Activated naive CD8-positive, alpha-beta T cell (primary cell): ENCODE data around the gene GADD45A.
"Not testable (repeated sequence)": the region's sequence is repeated elsewhere in the genome, so short reads cannot be mapped to it uniquely, and the experiment has no call there.

Experiments
- H3K27ac Mint-ChIP-seq: one replicate; pipeline ENCODE4 v1.8.0; 2021; ENCODE audit warnings: mixed read lengths
- H3K27me3 Mint-ChIP-seq: one replicate; pipeline ENCODE4 v1.8.0; 2021; ENCODE audit warnings: mixed read lengths
- H3K36me3 Mint-ChIP-seq: one replicate; pipeline ENCODE4 v1.8.0; 2021; ENCODE audit warnings: mixed read lengths
- H3K4me1 Mint-ChIP-seq: one replicate; pipeline ENCODE4 v1.8.0; 2021; ENCODE audit warnings: low read depth, mixed read lengths
- H3K4me3 Mint-ChIP-seq: one replicate; pipeline ENCODE4 v1.8.0; 2021; ENCODE audit warnings: mild to moderate bottlenecking, mixed read lengths
- H3K9me3 Mint-ChIP-seq: one replicate; pipeline ENCODE4 v1.8.0; 2021; ENCODE audit warnings: low read depth, mixed read lengths

Gene GADD45A

DNA sequence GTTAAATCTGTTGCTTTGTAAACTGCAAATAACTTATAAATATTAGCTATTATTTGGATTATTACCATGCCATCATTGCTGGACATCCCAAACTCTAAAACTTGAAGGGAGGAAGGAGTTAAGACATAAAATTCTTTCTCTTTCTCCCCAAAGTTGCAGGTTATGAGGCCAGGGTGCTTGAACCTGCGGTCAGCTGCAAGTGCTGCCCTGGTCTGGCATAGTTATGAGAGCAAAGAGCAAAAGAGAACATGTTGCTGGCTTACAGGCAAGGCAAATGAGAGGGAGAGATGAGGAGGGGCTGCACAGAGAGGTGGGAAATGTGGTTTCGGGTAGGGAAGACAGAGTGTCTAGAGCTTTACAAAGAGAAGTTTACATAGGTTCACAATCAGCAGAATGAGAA is 30.8 kb downstream of the GADD45A start:
- H3K4me1 Mint-ChIP-seq, result no peaks in the 10 kb centered on the region
- no peaks in the 10 kb centered on the region for H3K9me3 Mint-ChIP-seq
- no peak overlapping the region for H3K27ac Mint-ChIP-seq
- H3K36me3 Mint-ChIP-seq, result no peaks in the 10 kb centered on the region
- no peaks in the 10 kb centered on the region for H3K27me3 Mint-ChIP-seq
- no peak overlapping the region for H3K4me3 Mint-ChIP-seq

DNA sequence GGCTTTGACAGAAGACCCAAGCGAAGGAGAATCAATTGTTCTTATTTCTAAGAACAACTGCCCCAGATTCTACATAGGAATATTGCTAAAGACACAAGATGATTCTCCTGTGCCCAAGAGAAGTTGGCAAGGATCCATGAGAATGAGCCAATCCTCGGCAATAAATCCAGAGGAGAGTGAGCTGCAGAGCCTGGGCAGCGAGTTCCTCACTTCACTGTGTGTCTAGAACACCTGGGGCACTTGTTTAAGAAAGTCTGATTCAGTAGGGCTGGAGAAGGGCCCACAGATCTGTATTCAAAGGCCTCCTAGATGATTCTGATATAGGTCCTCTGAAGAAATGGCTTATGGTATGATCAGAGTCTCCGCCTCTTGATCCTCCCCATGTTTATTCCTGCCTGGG is 31.8 kb downstream of the GADD45A start:
- no peaks in the 10 kb centered on the region for H3K4me1 Mint-ChIP-seq

DNA sequence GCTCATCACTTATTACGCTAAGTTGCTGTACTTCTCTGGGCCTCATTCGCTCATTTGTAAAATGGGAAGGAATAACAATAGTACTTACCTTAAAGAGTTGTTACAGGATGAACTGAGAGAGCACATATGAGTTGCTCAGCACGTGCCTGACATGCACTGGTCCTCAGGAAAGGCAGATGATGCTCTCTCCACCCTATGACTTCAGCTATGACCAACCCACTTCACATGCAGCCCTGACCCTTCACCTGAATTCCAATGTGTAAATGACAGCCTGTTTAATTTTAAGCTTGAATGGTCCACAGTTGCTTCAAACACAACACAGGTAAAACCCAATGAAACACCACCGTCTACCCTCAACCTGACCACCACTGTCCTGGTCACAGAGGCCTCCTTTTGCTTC is 32.9 kb downstream of the GADD45A start:
- H3K4me1 Mint-ChIP-seq, result no peaks in the 10 kb centered on the region
- H3K4me3 Mint-ChIP-seq, result no peak overlapping the region
- H3K27me3 Mint-ChIP-seq, result no peaks in the 10 kb centered on the region
- no peaks in the 10 kb centered on the region for H3K9me3 Mint-ChIP-seq
- H3K36me3 Mint-ChIP-seq, result no peaks in the 10 kb centered on the region
- no peak overlapping the region for H3K27ac Mint-ChIP-seq

More for the DNA sequence above, 31.8 kb downstream of the GADD45A start:
- Mint-ChIP-seq H3K36me3 (no peaks in the 10 kb centered on the region), H3K27me3 (no peaks in the 10 kb centered on the region), H3K9me3 (no peaks in the 10 kb centered on the region), H3K4me3 (no peak overlapping the region), H3K27ac (no peak overlapping the region)

DNA sequence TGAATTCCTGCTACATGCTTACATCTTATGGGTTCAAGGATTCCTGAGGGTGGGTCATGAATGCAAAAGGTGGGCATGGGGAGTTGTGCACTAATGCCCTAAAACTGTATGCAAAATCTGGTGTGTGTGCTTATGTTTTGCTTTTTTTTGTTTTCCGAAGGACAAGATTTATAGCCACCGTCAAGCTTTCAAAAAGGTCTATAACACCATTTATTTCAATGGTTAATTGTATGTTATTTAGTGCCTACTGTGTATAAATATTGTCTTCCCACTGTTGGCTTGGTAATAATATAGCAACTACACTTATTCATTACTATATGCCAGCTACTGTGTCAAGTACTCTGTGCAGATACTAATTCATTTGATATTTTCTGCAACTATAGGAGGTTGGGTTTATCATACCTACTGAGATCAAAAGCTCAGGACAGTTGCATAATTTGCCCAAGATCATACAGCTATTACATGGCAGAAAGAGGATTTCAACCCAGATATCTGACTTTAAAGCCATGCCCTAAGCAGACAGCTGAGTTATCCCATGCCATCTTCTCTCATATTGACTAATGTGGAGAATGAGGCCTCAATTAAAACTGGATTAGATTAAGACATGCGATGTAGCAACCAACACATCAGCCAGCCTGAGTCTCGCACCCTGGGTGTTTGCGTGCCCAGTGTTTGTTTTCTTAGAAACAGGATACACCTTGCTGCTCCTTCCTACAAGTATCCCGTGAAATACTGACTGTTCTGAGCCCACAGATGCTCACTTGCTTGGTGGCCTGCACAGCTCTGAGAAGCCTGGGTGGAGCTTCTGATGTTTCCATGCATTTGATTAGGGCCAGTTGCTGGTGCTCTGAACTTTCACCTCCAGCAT is 34.6 kb downstream of the GADD45A start:
- H3K4me1 Mint-ChIP-seq, result no peaks in the 10 kb centered on the region
- no peaks in the 10 kb centered on the region for H3K27me3 Mint-ChIP-seq
- no peak overlapping the region for H3K4me3 Mint-ChIP-seq
- no peak overlapping the region for H3K27ac Mint-ChIP-seq
- no peaks in the 10 kb centered on the region for H3K36me3 Mint-ChIP-seq
- H3K9me3 Mint-ChIP-seq, result no peaks in the 10 kb centered on the region

DNA sequence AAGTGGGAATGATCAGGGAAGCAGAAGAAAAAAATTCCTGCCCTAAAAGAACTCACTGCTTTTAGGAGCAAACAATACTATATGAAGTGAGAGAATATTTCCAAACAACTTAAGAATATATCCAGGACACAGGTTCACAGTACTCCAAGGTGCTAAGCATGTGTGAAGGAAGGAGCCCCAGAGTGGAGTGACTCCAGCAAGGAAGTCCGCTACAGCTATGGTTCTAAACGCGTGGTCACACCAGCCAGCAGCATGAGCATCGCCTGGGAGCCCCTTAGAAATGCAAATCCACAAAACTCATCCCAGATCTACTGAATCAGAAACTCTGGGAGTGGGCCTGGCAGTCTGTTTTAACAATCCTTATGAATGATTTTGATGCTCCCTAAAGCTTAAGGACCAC is 36.1 kb downstream of the GADD45A start:
- no peak overlapping the region for H3K4me3 Mint-ChIP-seq
- no peaks in the 10 kb centered on the region for H3K36me3 Mint-ChIP-seq
- H3K27ac Mint-ChIP-seq, result no peak overlapping the region
- no peaks in the 10 kb centered on the region for H3K27me3 Mint-ChIP-seq
- peaks cover 6% of the 10 kb centered on the region for H3K4me1 Mint-ChIP-seq
- H3K9me3 Mint-ChIP-seq, result no peaks in the 10 kb centered on the region

GRCh38 chr1:67721650-67722291 is 36.8 kb downstream of the GADD45A start:
- Mint-ChIP-seq H3K4me1 (peaks cover 8% of the 10 kb centered on the region), H3K27me3 (no peaks in the 10 kb centered on the region), H3K4me3 (no peak overlapping the region), H3K36me3 (no peaks in the 10 kb centered on the region), H3K9me3 (no peaks in the 10 kb centered on the region), H3K27ac (no peak overlapping the region)

DNA sequence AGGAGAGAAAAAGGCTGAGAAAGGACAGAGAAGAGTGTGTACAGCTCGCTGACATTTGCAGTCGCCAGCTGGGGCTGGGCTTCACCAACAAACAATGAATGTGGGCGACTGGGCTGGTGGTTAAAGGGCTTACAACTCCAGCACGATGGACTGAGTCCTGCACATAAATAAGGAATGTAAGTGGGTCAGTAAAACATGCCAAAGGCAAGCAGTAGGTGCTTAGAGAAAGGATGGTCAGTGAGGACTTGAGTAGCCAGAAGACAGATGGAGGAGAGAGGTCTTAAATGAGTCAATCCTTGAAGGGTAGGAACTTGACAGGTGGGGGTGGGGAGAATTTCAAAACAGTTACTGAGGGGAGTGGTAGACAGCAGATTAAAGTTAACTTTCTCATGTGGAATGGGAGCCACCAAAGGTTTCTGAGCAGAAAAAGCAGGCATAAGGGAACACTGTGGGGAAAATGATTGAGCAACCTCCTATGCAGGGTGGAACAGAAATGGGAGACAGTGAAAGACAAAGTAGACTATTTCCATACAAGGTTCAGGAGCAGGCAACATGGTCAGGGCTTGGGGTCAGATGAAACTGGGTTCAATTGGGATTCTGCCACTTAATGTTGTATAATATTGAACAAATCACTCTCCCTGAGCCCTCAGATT is 37.4 kb downstream of the GADD45A start:
- H3K36me3 Mint-ChIP-seq, result no peaks in the 10 kb centered on the region
- no peak overlapping the region for H3K4me3 Mint-ChIP-seq
- no peaks in the 10 kb centered on the region for H3K9me3 Mint-ChIP-seq
- peaks cover 8% of the 10 kb centered on the region for H3K4me1 Mint-ChIP-seq
- no peak overlapping the region for H3K27ac Mint-ChIP-seq
- no peaks in the 10 kb centered on the region for H3K27me3 Mint-ChIP-seq

- Mint-ChIP-seq H3K4me3 (no peak overlapping the region), H3K9me3 (no peaks in the 10 kb centered on the region), H3K4me1 (peaks cover 8% of the 10 kb centered on the region), H3K36me3 (no peaks in the 10 kb centered on the region), H3K27ac (no peak overlapping the region), H3K27me3 (no peaks in the 10 kb centered on the region)
Measured at GRCh38 chr1:67723126-67723525, 38.1 kb downstream of the GADD45A start.

- Mint-ChIP-seq H3K4me1 (peaks cover 8% of the 10 kb centered on the region), H3K27ac (no peak overlapping the region), H3K4me3 (no peak overlapping the region), H3K9me3 (no peaks in the 10 kb centered on the region), H3K27me3 (no peaks in the 10 kb centered on the region), H3K36me3 (no peaks in the 10 kb centered on the region)
Measured at GRCh38 chr1:67723620-67724019, 38.6 kb downstream of the GADD45A start.

- Mint-ChIP-seq H3K27ac (no peak overlapping the region), H3K36me3 (no peaks in the 10 kb centered on the region), H3K4me3 (no peak overlapping the region), H3K4me1 (peaks cover 8% of the 10 kb centered on the region), H3K27me3 (no peaks in the 10 kb centered on the region), H3K9me3 (no peaks in the 10 kb centered on the region)
Measured at GRCh38 chr1:67724928-67725560, 40.0 kb downstream of the GADD45A start.

- Mint-ChIP-seq H3K27me3 (no peaks in the 10 kb centered on the region), H3K36me3 (no peaks in the 10 kb centered on the region), H3K4me3 (no peak overlapping the region), H3K9me3 (no peaks in the 10 kb centered on the region), H3K4me1 (peaks cover 8% of the 10 kb centered on the region), H3K27ac (no peak overlapping the region)
Measured at GRCh38 chr1:67726224-67726623, 41.2 kb downstream of the GADD45A start.

DNA sequence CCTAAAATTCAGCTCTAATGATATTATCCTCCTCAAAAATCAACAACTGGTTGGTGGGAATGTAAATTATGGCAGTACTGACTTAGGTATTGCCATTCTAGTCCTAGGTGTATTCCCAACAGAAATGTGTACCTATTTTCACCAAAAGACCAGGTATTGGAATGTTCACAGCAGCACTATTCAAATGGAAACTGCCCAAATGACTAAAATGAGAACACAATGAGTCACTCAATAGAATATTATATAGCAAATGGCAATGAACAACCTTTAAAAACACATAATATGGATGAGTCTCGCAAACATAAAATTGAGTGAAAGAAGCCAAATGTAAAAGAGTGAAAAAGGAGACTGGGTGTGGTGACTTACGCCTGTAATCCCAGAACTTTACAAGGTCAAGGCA is 44.9 kb downstream of the GADD45A start:
- Mint-ChIP-seq H3K4me3 (no peak overlapping the region), H3K36me3 (no peaks in the 10 kb centered on the region), H3K27ac (no peak overlapping the region), H3K9me3 (no peaks in the 10 kb centered on the region), H3K27me3 (no peaks in the 10 kb centered on the region), H3K4me1 (peaks cover 11% of the 10 kb centered on the region)

- not testable (repeated sequence) for H3K27ac Mint-ChIP-seq, H3K27me3 Mint-ChIP-seq, H3K4me1 Mint-ChIP-seq, H3K36me3 Mint-ChIP-seq, H3K9me3 Mint-ChIP-seq, H3K4me3 Mint-ChIP-seq
Measured at GRCh38 chr1:67730312-67730711, 45.3 kb downstream of the GADD45A start.

- peaks cover 13% of the 10 kb centered on the region for H3K4me1 Mint-ChIP-seq
- H3K36me3 Mint-ChIP-seq, result no peaks in the 10 kb centered on the region
- no peak overlapping the region for H3K4me3 Mint-ChIP-seq
- H3K27ac Mint-ChIP-seq, result no peak overlapping the region
- H3K9me3 Mint-ChIP-seq, result no peaks in the 10 kb centered on the region
- H3K27me3 Mint-ChIP-seq, result no peaks in the 10 kb centered on the region
Measured at GRCh38 chr1:67731322-67731721, 46.3 kb downstream of the GADD45A start.

GRCh38 chr1:67732750-67733151 is 47.8 kb downstream of the GADD45A start:
- no peak overlapping the region for H3K4me3 Mint-ChIP-seq
- peaks cover 18% of the 10 kb centered on the region for H3K4me1 Mint-ChIP-seq
- H3K27ac Mint-ChIP-seq, result no peak overlapping the region
- H3K36me3 Mint-ChIP-seq, result no peaks in the 10 kb centered on the region
- no peaks in the 10 kb centered on the region for H3K9me3 Mint-ChIP-seq
- no peaks in the 10 kb centered on the region for H3K27me3 Mint-ChIP-seq
